DMS 273 (cell line): Measurements from ENCODE around the gene FSCN2.

Source experiments
- DNase-seq: peaks from one replicate; lab custom pipeline; 2025; ENCODE audit not compliant: unreplicated experiment; lab: John Stamatoyannopoulos, UW

The FSCN2 gene

GRCh38 chr17:81489998-81490992, 37.9 kb upstream of the FSCN2 start:
- DNase-seq: no peak

- DNase-seq: peak; percentile 60
Measured at GRCh38 chr17:81491181-81491581, 37.0 kb upstream of the FSCN2 start.

- no peak for DNase-seq
Measured at GRCh38 chr17:81491761-81492160, 36.4 kb upstream of the FSCN2 start.

GRCh38 chr17:81492202-81492601, 36.0 kb upstream of the FSCN2 start:
- no peak for DNase-seq

- no peak for DNase-seq
Measured at GRCh38 chr17:81492706-81493105, 35.5 kb upstream of the FSCN2 start.

GRCh38 chr17:81493198-81494038, 34.8 kb upstream of the FSCN2 start:
- peak; percentile 42 for DNase-seq

GRCh38 chr17:81494626-81495377, 33.4 kb upstream of the FSCN2 start:
- DNase-seq: peak; percentile 97

GRCh38 chr17:81498953-81499600, 29.1 kb upstream of the FSCN2 start:
- DNase-seq: no peak

GRCh38 chr17:81499601-81499970, 28.6 kb upstream of the FSCN2 start:
- no peak for DNase-seq

- DNase-seq: no peak
Measured at GRCh38 chr17:81500047-81500446, 28.1 kb upstream of the FSCN2 start.

- no peak for DNase-seq
Measured at GRCh38 chr17:81502471-81503017, 25.6 kb upstream of the FSCN2 start.

GRCh38 chr17:81503619-81504018, 24.6 kb upstream of the FSCN2 start:
- DNase-seq: no peak

- DNase-seq: peak; percentile 73
Measured at GRCh38 chr17:81508639-81509206, 19.5 kb upstream of the FSCN2 start.

GRCh38 chr17:81509207-81509971, 18.8 kb upstream of the FSCN2 start:
- DNase-seq: peak; percentile 73

- no peak for DNase-seq
Measured at GRCh38 chr17:81509972-81510784, 18.0 kb upstream of the FSCN2 start.

GRCh38 chr17:81510785-81511553, 17.2 kb upstream of the FSCN2 start:
- no peak for DNase-seq

GRCh38 chr17:81511554-81511803, 16.7 kb upstream of the FSCN2 start:
- DNase-seq: no peak
